B cell (primary cell): ENCODE results near the gene TSPAN5. TPM values are rescaled to one million over a fixed set of nuclear protein-coding genes. Genes with fewer than 3 reads are reported as not detected.

Source experiments
- ATAC-seq: fragments of 200-7000 bp; cut with Tn5 transposase; one replicate; pipeline ENCODE4 v1.10.0; 2021; ENCODE audit warnings: low read depth, mild to moderate bottlenecking, moderate number of reproducible peaks, moderate library complexity
- CTCF ChIA-PET: fragments of 350-600 bp; sonication (Branson Sonifier 250); formaldehyde crosslinking; loops from one replicate; lab custom pipeline; 2021; ENCODE audit warnings: antibody characterized with exemption, inconsistent platforms; lab: Charles Lee
- POLR2A ChIA-PET: fragments of 350-600 bp; sonication (Branson Sonifier 250); formaldehyde crosslinking; loops from one replicate; lab custom pipeline; 2021; ENCODE audit warnings: antibody characterized with exemption; lab: Charles Lee
- DNase-seq: peaks from one replicate; pipeline ENCODE4 v3.0.0; 2013
- H2AFZ ChIP-seq: 2 replicates; pipeline ENCODE4 v1.6.1; 2012; ENCODE audit warnings: mild to moderate bottlenecking, low read depth, low read length; ENCODE audit not compliant: insufficient read depth, poor library complexity, severe bottlenecking
- H3K27ac ChIP-seq, 2 donors: 1 replicate in 1 of 2; 2 replicates in 1 of 2; pipeline ENCODE4 v1.5.1; 2012 to 2013; ENCODE audit warnings: low read length in 2 of 2, mild to moderate bottlenecking in 2 of 2, moderate library complexity in 1 of 2
- H3K27me3 ChIP-seq, 4 experiments: fragments of 200-600 bp in 1 of 4; sonication (generic) in 1 of 4; replicated peaks in 1 of 4; 1 replicate in 2 of 4; 2 replicates in 2 of 4; pipeline versions ENCODE4 v1.6.1 to v1.7.0; 2013 to 2016; ENCODE audit warnings: low read length in 3 of 4, mild to moderate bottlenecking in 2 of 4, mixed read lengths in 1 of 4, moderate library complexity in 1 of 4; ENCODE audit not compliant: insufficient read depth in 4 of 4, control insufficient read depth in 3 of 4; ENCODE audit errors: control extremely low read depth in 1 of 4
- H3K36me3 ChIP-seq, 2 experiments: replicated peaks in 1 of 2; 1 replicate in 1 of 2; 2 replicates in 1 of 2; pipeline versions ENCODE4 v1.6.1 to v1.7.1; 2013; ENCODE audit warnings: low read length in 1 of 2; ENCODE audit not compliant: insufficient read depth in 2 of 2, control insufficient read depth in 1 of 2; ENCODE audit errors: control extremely low read depth in 1 of 2, extremely low read depth in 1 of 2
- H3K4me1 ChIP-seq, 2 donors: fragments of 200-600 bp in 1 of 2; sonication (generic) in 1 of 2; 1 replicate in 1 of 2; 2 replicates in 1 of 2; pipeline versions ENCODE4 v1.5.1 to v1.6.1; 2013 to 2017; ENCODE audit warnings: low read length in 2 of 2; ENCODE audit not compliant: control insufficient read depth in 2 of 2, insufficient read depth in 2 of 2
- H3K4me2 ChIP-seq: replicated peaks from 2 replicates; pipeline ENCODE3; 2012; ENCODE audit warnings: mild to moderate bottlenecking, low read depth, low read length; ENCODE audit not compliant: poor library complexity, severe bottlenecking
- H3K4me3 ChIP-seq, 5 experiments: fragments of 200-600 bp in 1 of 5; sonication (generic) in 1 of 5; 1 replicate in 3 of 5; 2 replicates in 2 of 5; pipeline versions ENCODE4 v1.5.1 to v1.7.0; 2011 to 2016; ENCODE audit warnings: low read length in 4 of 5, mild to moderate bottlenecking in 4 of 5, low read depth in 2 of 5, control low read depth in 1 of 5, moderate library complexity in 1 of 5; ENCODE audit not compliant: insufficient read depth in 1 of 5; ENCODE audit errors: control extremely low read depth in 1 of 5, extremely low read depth in 1 of 5
- H3K79me2 ChIP-seq: fragments of 200-600 bp; sonication (generic); one replicate; pipeline ENCODE4 v1.6.0; 2016; ENCODE audit warnings: low read length; ENCODE audit not compliant: control insufficient read depth, insufficient read depth
- H3K9ac ChIP-seq: fragments of 200-600 bp; sonication (generic); 2 replicates; pipeline ENCODE4 v1.6.1; 2017; ENCODE audit warnings: mild to moderate bottlenecking, low read length, moderate library complexity
- H3K9me3 ChIP-seq, 3 donors: one replicate each; pipeline versions ENCODE4 v1.6.1 to v1.7.1; 2013; ENCODE audit warnings: low read length in 2 of 3; ENCODE audit not compliant: control insufficient read depth in 2 of 3, insufficient read depth in 1 of 3; ENCODE audit errors: control extremely low read depth in 1 of 3
- H4K20me1 ChIP-seq: 2 replicates; pipeline ENCODE4 v1.6.0; 2012; ENCODE audit warnings: mild to moderate bottlenecking, low read length; ENCODE audit not compliant: insufficient read depth, control insufficient read depth, poor library complexity, severe bottlenecking
- H3K27ac Mint-ChIP-seq: one replicate; pipeline ENCODE4 v1.8.0; 2021; ENCODE audit warnings: mixed read lengths
- H3K27me3 Mint-ChIP-seq: one replicate; pipeline ENCODE4 v1.8.0; 2021; ENCODE audit warnings: mixed read lengths
- H3K4me1 Mint-ChIP-seq: one replicate; pipeline ENCODE4 v1.8.0; 2021; ENCODE audit warnings: mixed read lengths
- H3K4me3 Mint-ChIP-seq: one replicate; pipeline ENCODE4 v1.8.0; 2021; ENCODE audit warnings: mixed read lengths
- H3K9me3 Mint-ChIP-seq: one replicate; pipeline ENCODE4 v1.8.0; 2022; ENCODE audit warnings: mixed read lengths; ENCODE audit not compliant: insufficient read depth
- EZH2 ChIP-seq: IDR thresholded peaks from 2 replicates; pipeline ENCODE4 v1.6.1; 2012; ENCODE audit warnings: borderline replicate concordance, low read depth, mild to moderate bottlenecking, moderate library complexity, low read length; ENCODE audit not compliant: insufficient read depth, poor library complexity, severe bottlenecking
- WGBS: methylation state at CpG from one replicate; pipeline ENCODE4 v1.1.5; 2013; ENCODE audit warnings: missing lambda C conversion rate; ENCODE audit not compliant: insufficient coverage; 5-methylcytosine and 5-hydroxymethylcytosine counted together
- intact Hi-C: fragments of 100-400 bp; cut with micrococcal nuclease; formaldehyde crosslinking; loops from one replicate; pipeline ENCODE4 v1.10.0; 2022
- polyA plus RNA-seq: library from polyadenylated mRNA; depleted of rRNA; stranded (reverse); fragments of >200 nt; gene quantifications from 2 replicates; pipeline ENCODE4 v1.2.3, GENCODE V29; 2012
- total RNA-seq, 2 donors: library from RNA; stranded (reverse); fragments of 120-200 nt in 1 of 2; gene quantifications; 1 replicate in 1 of 2; 2 replicates in 1 of 2; pipeline versions ENCODE4 v1.2.3 to v1.2.4, GENCODE V29; 2013 to 2022
- TF ChIP-seq, protein P1 (sequence below): fragments of 200-600 bp; IDR thresholded peaks from one replicate; pipeline ENCODE4 v1.8.0; 2022; ENCODE audit warnings: antibody characterized with exemption, mild to moderate bottlenecking

The TSPAN5 gene
- total and polyA plus RNA-seq, 2 donors (not counting 1 experiment from before 2014, with no cell fraction given) = 2.6 to 5.3 TPM

DNA sequence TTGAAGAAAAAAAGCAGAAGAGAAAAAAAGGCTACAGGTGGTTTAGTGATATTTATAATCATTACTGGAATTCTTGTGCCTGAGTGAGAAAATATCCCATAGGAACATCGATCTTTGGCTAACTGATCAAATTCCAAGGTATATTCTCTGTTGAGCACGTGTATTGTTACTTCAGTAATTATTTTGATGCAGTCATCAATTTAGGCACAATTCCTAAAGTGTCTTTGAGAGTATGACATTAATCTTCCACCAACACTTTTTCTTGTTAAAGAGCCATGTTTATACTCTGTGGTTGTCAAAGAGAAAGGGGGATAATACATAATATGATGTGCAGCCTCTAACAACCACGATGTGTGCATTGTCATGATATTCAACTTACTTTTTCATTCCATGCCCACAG, 151.1 kb downstream of the TSPAN5 start:
- no peaks in the 10 kb centered on the region for H3K4me1 Mint-ChIP-seq
- Histone ChIP-seq H3K9ac (no peak overlapping the region), H3K9me3 (no peaks in the 10 kb centered on the region), H3K27ac (no peak overlapping the region), H3K27me3 (no peaks in the 10 kb centered on the region), H3K79me2 (no peaks in the 10 kb centered on the region), H4K20me1 (no peaks in the 10 kb centered on the region), H3K4me3 (no peak overlapping the region), H3K36me3 (no peaks in the 10 kb centered on the region), H3K4me2 (no peak overlapping the region), H2AFZ (no peak overlapping the region), H3K4me1 (no peaks in the 10 kb centered on the region)
- H3K27me3 Mint-ChIP-seq = no peaks in the 10 kb centered on the region
- H3K27ac Mint-ChIP-seq = no peak overlapping the region
- ChIA-PET POLR2A (no interaction called here), CTCF (no interaction called here)
- intact Hi-C loops = no loop called here
- H3K9me3 Mint-ChIP-seq = no peaks in the 10 kb centered on the region
- TF ChIP-seq, protein P1, sequence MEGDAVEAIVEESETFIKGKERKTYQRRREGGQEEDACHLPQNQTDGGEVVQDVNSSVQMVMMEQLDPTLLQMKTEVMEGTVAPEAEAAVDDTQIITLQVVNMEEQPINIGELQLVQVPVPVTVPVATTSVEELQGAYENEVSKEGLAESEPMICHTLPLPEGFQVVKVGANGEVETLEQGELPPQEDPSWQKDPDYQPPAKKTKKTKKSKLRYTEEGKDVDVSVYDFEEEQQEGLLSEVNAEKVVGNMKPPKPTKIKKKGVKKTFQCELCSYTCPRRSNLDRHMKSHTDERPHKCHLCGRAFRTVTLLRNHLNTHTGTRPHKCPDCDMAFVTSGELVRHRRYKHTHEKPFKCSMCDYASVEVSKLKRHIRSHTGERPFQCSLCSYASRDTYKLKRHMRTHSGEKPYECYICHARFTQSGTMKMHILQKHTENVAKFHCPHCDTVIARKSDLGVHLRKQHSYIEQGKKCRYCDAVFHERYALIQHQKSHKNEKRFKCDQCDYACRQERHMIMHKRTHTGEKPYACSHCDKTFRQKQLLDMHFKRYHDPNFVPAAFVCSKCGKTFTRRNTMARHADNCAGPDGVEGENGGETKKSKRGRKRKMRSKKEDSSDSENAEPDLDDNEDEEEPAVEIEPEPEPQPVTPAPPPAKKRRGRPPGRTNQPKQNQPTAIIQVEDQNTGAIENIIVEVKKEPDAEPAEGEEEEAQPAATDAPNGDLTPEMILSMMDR = no peak
- TF ChIP-seq EZH2 = no peak
- DNase-seq (no peak), ATAC-seq (no peak)
- WGBS = no CpG with 5 or more reads among the region's 3 CpGs
- no peak overlapping the region for H3K4me3 Mint-ChIP-seq

DNA sequence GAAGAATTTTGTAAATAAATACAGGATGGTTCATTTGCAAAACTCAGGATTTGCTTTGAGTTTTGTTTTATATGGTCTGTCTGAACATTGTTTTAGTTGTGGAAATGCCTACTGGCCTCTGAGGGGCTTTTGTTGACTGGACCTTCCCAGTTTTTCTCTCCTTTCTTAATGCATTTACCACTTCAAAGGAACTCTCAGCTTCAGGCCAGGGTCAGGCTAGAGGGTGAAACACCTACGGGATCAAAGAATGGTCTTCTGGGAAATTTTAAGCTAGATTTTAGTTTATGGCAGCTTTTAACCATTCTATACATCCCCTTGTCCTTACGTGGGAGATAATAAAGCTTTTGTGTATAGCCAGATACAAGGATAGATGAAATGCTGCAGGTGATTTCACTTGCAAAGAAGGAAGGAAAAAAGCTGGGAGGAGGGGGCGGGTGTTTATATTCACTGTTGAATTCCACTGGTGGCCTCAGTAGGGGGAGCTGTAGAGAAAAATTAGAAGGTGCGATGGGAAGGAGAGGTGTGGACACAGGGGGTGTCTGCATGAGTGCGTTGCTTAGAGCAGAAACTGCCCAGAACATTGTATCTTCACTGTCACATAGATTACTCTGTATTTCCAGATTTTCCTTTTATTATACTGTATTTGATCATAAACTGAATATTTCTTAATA, 151.8 kb downstream of the TSPAN5 start:
- CTCF ChIA-PET = no interaction called here

More for the DNA sequence above, 151.8 kb downstream of the TSPAN5 start:
- Histone ChIP-seq H4K20me1 (no peaks in the 10 kb centered on the region), H3K4me3 (no peak overlapping the region), H3K4me2 (no peak overlapping the region), H3K36me3 (no peaks in the 10 kb centered on the region), H3K9ac (no peak overlapping the region), H3K27me3 (no peaks in the 10 kb centered on the region), H3K79me2 (no peaks in the 10 kb centered on the region), H3K4me1 (no peaks in the 10 kb centered on the region), H3K9me3 (peaks cover 0 to 1% (median 0%) of the 10 kb centered on the region in 3 donors), H3K27ac (no peak overlapping the region), H2AFZ (no peak overlapping the region)
- no peaks in the 10 kb centered on the region for H3K27me3 Mint-ChIP-seq
- DNase-seq (no peak), ATAC-seq (no peak)
- no peaks in the 10 kb centered on the region for H3K4me1 Mint-ChIP-seq
- intact Hi-C loops = no loop called here
- 100% methylated on average over 1 of the region's 5 CpGs for WGBS
- H3K9me3 Mint-ChIP-seq = no peaks in the 10 kb centered on the region
- no peak overlapping the region for H3K27ac Mint-ChIP-seq
- POLR2A ChIA-PET = no interaction called here
- H3K4me3 Mint-ChIP-seq = no peak overlapping the region
- TF ChIP-seq, protein P1 = no peak
